ENCODE results near the gene FBXL17.

FBXL17 gene

DNA sequence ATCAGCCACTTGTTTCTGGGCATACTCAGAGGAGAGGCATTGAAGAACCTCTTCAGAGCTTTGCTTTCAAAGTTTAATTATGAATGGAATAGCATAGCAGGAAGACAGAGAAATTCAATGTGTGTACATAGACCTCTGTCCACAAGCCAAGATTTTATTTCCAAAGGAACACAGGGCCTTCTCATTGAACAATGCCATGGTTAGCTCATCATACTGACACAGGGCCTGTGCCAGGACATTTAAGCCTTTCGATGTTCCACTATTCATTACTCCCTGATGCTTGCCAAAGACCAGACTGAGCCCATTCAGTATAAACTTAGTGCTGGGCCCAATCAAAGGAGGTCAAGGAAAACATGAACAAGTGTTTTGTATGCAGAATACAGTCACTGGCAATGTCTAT lies 280.8 kb downstream of the FBXL17 start:
- no peaks in the 10 kb centered on the region for H3K27me3 ChIP-seq (ENCODE audit: low read depth, low read length)
- H4K20me1 ChIP-seq (ENCODE audit: insufficient read depth, low read length): no peaks in the 10 kb centered on the region
- no peaks in the 10 kb centered on the region for H3K36me3 ChIP-seq (replicated peaks; ENCODE audit: low read depth, low read length)
- H3K9ac ChIP-seq (ENCODE audit: low read length): no peak overlapping the region
- no peaks in the 10 kb centered on the region for H3K9me3 ChIP-seq (ENCODE audit: insufficient read depth, low read length)
- H3K4me2 ChIP-seq (ENCODE audit: low read length): no peak overlapping the region
- H3K79me2 ChIP-seq (ENCODE audit: low read length): no peaks in the 10 kb centered on the region
- H3K4me1 ChIP-seq (ENCODE audit: low read length): no peaks in the 10 kb centered on the region
- H3K27ac ChIP-seq (ENCODE audit: low read length): no peak overlapping the region
- no peak overlapping the region for H3K4me3 ChIP-seq (ENCODE audit: low read length)
- no peak overlapping the region for H2AFZ ChIP-seq (ENCODE audit: low read depth, low read length)
- TF ChIP-seq, protein P1, sequence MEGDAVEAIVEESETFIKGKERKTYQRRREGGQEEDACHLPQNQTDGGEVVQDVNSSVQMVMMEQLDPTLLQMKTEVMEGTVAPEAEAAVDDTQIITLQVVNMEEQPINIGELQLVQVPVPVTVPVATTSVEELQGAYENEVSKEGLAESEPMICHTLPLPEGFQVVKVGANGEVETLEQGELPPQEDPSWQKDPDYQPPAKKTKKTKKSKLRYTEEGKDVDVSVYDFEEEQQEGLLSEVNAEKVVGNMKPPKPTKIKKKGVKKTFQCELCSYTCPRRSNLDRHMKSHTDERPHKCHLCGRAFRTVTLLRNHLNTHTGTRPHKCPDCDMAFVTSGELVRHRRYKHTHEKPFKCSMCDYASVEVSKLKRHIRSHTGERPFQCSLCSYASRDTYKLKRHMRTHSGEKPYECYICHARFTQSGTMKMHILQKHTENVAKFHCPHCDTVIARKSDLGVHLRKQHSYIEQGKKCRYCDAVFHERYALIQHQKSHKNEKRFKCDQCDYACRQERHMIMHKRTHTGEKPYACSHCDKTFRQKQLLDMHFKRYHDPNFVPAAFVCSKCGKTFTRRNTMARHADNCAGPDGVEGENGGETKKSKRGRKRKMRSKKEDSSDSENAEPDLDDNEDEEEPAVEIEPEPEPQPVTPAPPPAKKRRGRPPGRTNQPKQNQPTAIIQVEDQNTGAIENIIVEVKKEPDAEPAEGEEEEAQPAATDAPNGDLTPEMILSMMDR (IDR thresholded peaks at IDR 0.05; ENCODE audit: low read depth, low read length): no peak
- no peak for TF ChIP-seq EZH2phosphoT487 (IDR thresholded peaks at IDR 0.05; ENCODE audit: low read depth)

DNA sequence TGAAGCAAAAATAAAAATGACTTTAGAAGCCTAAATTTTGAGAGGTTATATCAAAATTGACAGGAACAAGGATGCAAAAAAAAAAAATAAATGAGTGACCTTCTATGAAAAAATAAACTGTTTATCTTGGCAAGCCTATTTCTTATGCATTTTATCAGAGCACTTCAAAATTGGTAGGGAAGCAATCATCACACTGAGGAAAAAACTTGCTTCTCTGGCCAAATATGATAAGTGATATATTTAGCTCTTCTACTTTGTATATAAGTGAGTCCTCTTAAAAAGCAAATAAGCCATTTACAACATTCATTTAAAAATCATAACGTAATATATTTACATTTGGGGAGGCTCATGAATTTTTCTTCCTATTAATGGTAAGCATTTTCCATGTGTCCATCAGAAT lies 287.1 kb downstream of the FBXL17 start:
- H4K20me1 ChIP-seq (ENCODE audit: insufficient read depth, low read length): no peaks in the 10 kb centered on the region
- no peak overlapping the region for H3K4me2 ChIP-seq (ENCODE audit: low read length)
- H3K27ac ChIP-seq (ENCODE audit: low read length): no peak overlapping the region
- H2AFZ ChIP-seq (ENCODE audit: low read depth, low read length): no peak overlapping the region
- H3K4me1 ChIP-seq (ENCODE audit: low read length): no peaks in the 10 kb centered on the region
- TF ChIP-seq, protein P1 (IDR thresholded peaks at IDR 0.05; ENCODE audit: low read depth, low read length): no peak
- no peak for TF ChIP-seq EZH2phosphoT487 (IDR thresholded peaks at IDR 0.05; ENCODE audit: low read depth)
- H3K79me2 ChIP-seq (ENCODE audit: low read length): no peaks in the 10 kb centered on the region
- no peak overlapping the region for H3K4me3 ChIP-seq (ENCODE audit: low read length)
- no peaks in the 10 kb centered on the region for H3K27me3 ChIP-seq (ENCODE audit: low read depth, low read length)
- no peaks in the 10 kb centered on the region for H3K9me3 ChIP-seq (ENCODE audit: insufficient read depth, low read length)
- H3K36me3 ChIP-seq (replicated peaks; ENCODE audit: low read depth, low read length): no peaks in the 10 kb centered on the region
- no peak overlapping the region for H3K9ac ChIP-seq (ENCODE audit: low read length)

DNA sequence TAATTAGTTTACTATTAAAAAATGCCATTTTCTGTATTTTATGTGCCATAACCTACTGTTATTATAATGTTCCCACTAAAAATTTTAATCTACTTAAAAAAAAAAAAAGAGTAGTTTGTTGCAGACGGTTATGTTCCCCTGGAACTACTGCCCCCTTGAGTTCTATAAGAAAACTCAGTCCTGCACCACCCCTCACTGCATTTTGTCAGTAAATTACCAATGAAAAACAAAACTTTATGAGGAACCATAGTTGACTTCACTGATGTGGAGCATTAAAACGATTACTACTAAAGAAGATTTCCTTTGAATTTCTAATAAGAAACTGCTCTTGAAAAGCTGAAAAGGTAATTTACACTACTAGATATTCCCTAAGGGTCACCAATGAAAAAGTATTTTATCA lies 288.7 kb downstream of the FBXL17 start:
- H3K36me3 ChIP-seq (replicated peaks; ENCODE audit: low read depth, low read length): no peaks in the 10 kb centered on the region
- H3K27me3 ChIP-seq (ENCODE audit: low read depth, low read length): no peaks in the 10 kb centered on the region
- no peaks in the 10 kb centered on the region for H3K4me1 ChIP-seq (ENCODE audit: low read length)
- no peaks in the 10 kb centered on the region for H3K9me3 ChIP-seq (ENCODE audit: insufficient read depth, low read length)
- no peak overlapping the region for H3K4me3 ChIP-seq (ENCODE audit: low read length)
- H4K20me1 ChIP-seq (ENCODE audit: insufficient read depth, low read length): no peaks in the 10 kb centered on the region
- no peak for TF ChIP-seq EZH2phosphoT487 (IDR thresholded peaks at IDR 0.05; ENCODE audit: low read depth)
- TF ChIP-seq, protein P1 (IDR thresholded peaks at IDR 0.05; ENCODE audit: low read depth, low read length): peak; percentile 29; the same call in 1 of the 2 replicates
- no peaks in the 10 kb centered on the region for H3K79me2 ChIP-seq (ENCODE audit: low read length)
- H3K4me2 ChIP-seq (ENCODE audit: low read length): no peak overlapping the region
- no peak overlapping the region for H2AFZ ChIP-seq (ENCODE audit: low read depth, low read length)
- H3K27ac ChIP-seq (ENCODE audit: low read length): no peak overlapping the region
- no peak overlapping the region for H3K9ac ChIP-seq (ENCODE audit: low read length)

DNA sequence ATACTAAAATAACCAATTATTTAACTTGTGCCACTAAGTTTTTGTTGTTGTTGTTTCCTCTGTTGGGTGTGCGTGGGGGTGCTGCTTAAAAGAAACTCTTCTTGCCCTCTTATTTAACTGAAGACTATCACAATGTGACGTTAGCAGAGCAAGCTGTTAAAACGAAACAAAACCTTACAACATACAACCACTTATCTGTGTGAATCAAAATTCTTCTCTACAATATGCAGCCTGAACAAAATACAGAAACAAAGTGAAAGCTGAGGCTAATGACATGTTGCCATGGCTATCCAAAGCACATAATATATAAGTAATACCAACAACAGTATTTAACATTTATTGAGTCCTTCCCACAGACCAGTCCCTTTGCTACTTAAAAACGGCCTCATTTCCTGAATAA lies 291.0 kb downstream of the FBXL17 start:
- Histone ChIP-seq H3K36me3 (replicated peaks; ENCODE audit: low read depth, low read length) (no peaks in the 10 kb centered on the region), H3K79me2 (ENCODE audit: low read length) (no peaks in the 10 kb centered on the region), H3K4me1 (ENCODE audit: low read length) (no peaks in the 10 kb centered on the region), H3K27me3 (ENCODE audit: low read depth, low read length) (no peaks in the 10 kb centered on the region), H4K20me1 (ENCODE audit: insufficient read depth, low read length) (no peaks in the 10 kb centered on the region), H2AFZ (ENCODE audit: low read depth, low read length) (no peak overlapping the region), H3K27ac (ENCODE audit: low read length) (no peak overlapping the region), H3K9ac (ENCODE audit: low read length) (no peak overlapping the region), H3K9me3 (ENCODE audit: insufficient read depth, low read length) (no peaks in the 10 kb centered on the region), H3K4me2 (ENCODE audit: low read length) (no peak overlapping the region), H3K4me3 (ENCODE audit: low read length) (no peak overlapping the region)
- TF ChIP-seq, protein P1 (IDR thresholded peaks at IDR 0.05; ENCODE audit: low read depth, low read length): no peak
- TF ChIP-seq EZH2phosphoT487 (IDR thresholded peaks at IDR 0.05; ENCODE audit: low read depth): no peak

All from OCI-LY3 (cell line).